ENCODE data around the gene SLC7A4. TPM values are rescaled to one million over a fixed set of nuclear protein-coding genes. Genes with fewer than 3 reads are reported as not detected.

The SLC7A4 gene
- total RNA-seq, 1 experiment from 2014 or later: not detected

DNA sequence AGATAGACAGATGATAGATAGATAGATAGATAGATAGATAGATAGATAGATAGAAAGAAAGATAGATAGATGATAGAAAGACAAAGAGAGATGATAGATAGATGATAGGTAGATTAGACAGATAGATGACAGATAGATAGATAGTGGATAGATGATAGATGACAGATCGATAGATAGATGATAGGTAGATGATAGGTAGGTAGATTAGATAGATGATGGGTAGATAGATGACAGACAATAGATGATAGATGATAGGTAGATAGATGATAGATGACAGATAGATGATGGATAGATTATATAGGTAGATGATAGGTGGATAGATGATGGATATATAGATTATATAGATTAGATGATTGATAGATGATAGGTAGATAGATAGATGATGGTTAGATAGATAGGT lies 46.0 kb downstream of the SLC7A4 start:
- H3K36me3 ChIP-seq (ENCODE audit: control insufficient read depth in 1 of 2, insufficient read depth in 2 of 2, low read length in 2 of 2): peaks cover 7 to 9% of the 10 kb centered on the region in 2 experiments; a peak in 1 of 4 replicates
- no peak overlapping the region for H2AFZ ChIP-seq (ENCODE audit: low read depth, low read length, poor library complexity, severe bottlenecking)
- no peak for DNase-seq (ENCODE audit: low read depth, low spot score)
- H4K20me1 ChIP-seq (ENCODE audit: insufficient read depth): no peaks in the 10 kb centered on the region
- ChIA-PET CTCF (no interaction called here), POLR2A (no interaction called here), RAD21 (ENCODE audit: low non-redundant PET in 1 of 2, low total read pairs in 2 of 2, uncharacterized antibody in 2 of 2, unreplicated experiment in 2 of 2) (no interaction called here)
- no peak overlapping the region for H3K9ac ChIP-seq (ENCODE audit: low read length)
- BruUV-seq (replicated peaks): no TSS peak
- H3K9me3 ChIP-seq (ENCODE audit: control insufficient read depth in 1 of 2, insufficient read depth in 1 of 2, low read depth in 1 of 2, low read length in 2 of 2): no peaks in the 10 kb centered on the region
- H3K4me3 ChIP-seq (replicated peaks in 1 of 2; ENCODE audit: low read depth in 1 of 2, low read length in 2 of 2): no peak overlapping the region
- H3K79me2 ChIP-seq (ENCODE audit: insufficient read depth, low read length): peaks cover 24% of the 10 kb centered on the region
- no peak for TF ChIP-seq ZNF274 (IDR thresholded peaks at IDR 0.05; ENCODE audit: low read depth, low read length)
- TF ChIP-seq, protein P1, sequence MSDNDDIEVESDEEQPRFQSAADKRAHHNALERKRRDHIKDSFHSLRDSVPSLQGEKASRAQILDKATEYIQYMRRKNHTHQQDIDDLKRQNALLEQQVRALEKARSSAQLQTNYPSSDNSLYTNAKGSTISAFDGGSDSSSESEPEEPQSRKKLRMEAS (IDR thresholded peaks at IDR 0.05): no peak
- no peak for TF ChIP-seq POLR2AphosphoS5 (IDR thresholded peaks at IDR 0.05; ENCODE audit: low read depth, low read length)
- TF ChIP-seq JUND (IDR thresholded peaks at IDR 0.05): no peak
- TF ChIP-seq, protein P2, sequence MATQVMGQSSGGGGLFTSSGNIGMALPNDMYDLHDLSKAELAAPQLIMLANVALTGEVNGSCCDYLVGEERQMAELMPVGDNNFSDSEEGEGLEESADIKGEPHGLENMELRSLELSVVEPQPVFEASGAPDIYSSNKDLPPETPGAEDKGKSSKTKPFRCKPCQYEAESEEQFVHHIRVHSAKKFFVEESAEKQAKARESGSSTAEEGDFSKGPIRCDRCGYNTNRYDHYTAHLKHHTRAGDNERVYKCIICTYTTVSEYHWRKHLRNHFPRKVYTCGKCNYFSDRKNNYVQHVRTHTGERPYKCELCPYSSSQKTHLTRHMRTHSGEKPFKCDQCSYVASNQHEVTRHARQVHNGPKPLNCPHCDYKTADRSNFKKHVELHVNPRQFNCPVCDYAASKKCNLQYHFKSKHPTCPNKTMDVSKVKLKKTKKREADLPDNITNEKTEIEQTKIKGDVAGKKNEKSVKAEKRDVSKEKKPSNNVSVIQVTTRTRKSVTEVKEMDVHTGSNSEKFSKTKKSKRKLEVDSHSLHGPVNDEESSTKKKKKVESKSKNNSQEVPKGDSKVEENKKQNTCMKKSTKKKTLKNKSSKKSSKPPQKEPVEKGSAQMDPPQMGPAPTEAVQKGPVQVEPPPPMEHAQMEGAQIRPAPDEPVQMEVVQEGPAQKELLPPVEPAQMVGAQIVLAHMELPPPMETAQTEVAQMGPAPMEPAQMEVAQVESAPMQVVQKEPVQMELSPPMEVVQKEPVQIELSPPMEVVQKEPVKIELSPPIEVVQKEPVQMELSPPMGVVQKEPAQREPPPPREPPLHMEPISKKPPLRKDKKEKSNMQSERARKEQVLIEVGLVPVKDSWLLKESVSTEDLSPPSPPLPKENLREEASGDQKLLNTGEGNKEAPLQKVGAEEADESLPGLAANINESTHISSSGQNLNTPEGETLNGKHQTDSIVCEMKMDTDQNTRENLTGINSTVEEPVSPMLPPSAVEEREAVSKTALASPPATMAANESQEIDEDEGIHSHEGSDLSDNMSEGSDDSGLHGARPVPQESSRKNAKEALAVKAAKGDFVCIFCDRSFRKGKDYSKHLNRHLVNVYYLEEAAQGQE (IDR thresholded peaks at IDR 0.05; ENCODE audit: low read depth): no peak
- TF ChIP-seq YY1 (IDR thresholded peaks at IDR 0.05; ENCODE audit: extremely low read depth, insufficient replicate concordance, low read depth, low read length): no peak
- TF ChIP-seq EZH2 (IDR thresholded peaks at IDR 0.05): no peak
- TF ChIP-seq, protein P3, sequence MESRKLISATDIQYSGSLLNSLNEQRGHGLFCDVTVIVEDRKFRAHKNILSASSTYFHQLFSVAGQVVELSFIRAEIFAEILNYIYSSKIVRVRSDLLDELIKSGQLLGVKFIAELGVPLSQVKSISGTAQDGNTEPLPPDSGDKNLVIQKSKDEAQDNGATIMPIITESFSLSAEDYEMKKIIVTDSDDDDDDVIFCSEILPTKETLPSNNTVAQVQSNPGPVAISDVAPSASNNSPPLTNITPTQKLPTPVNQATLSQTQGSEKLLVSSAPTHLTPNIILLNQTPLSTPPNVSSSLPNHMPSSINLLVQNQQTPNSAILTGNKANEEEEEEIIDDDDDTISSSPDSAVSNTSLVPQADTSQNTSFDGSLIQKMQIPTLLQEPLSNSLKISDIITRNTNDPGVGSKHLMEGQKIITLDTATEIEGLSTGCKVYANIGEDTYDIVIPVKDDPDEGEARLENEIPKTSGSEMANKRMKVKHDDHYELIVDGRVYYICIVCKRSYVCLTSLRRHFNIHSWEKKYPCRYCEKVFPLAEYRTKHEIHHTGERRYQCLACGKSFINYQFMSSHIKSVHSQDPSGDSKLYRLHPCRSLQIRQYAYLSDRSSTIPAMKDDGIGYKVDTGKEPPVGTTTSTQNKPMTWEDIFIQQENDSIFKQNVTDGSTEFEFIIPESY (IDR thresholded peaks at IDR 0.05; ENCODE audit: extremely low read depth, insufficient replicate concordance, low read length): no peak
- no peak for TF ChIP-seq CBX3 (IDR thresholded peaks at IDR 0.05; ENCODE audit: low read depth)
- no peak overlapping the region for H3K4me2 ChIP-seq (ENCODE audit: low read length)
- no peak overlapping the region for H3K27ac ChIP-seq (ENCODE audit: low read depth, low read length)
- no peak for ATAC-seq
- peaks cover 3 to 10% of the 10 kb centered on the region in 2 experiments; a peak in 2 of 4 replicates for H3K4me1 ChIP-seq (ENCODE audit: control insufficient read depth in 1 of 2, insufficient read depth in 2 of 2, low read length in 2 of 2)
- intact Hi-C loops (cut with micrococcal nuclease): no loop called here
- H3K9me2 ChIP-seq (ENCODE audit: insufficient read depth): no peaks in the 10 kb centered on the region
- no peaks in the 10 kb centered on the region for H3K27me3 ChIP-seq (ENCODE audit: insufficient read depth, low read length)
